Esophagus squamous epithelium (tissue), 4 donors: ENCODE measurements around the gene NEDD4L.

Experiments
- CTCF ChIP-seq, 6 experiments: fragments of 450-650 bp in 4 of 6; fragments of 200-600 bp in 2 of 6; sonication (generic) in 2 of 6; IDR thresholded peaks; one replicate each; pipeline ENCODE4 v1.5.1; 2016 to 2019; ENCODE audit warnings: antibody characterized with exemption in 6 of 6, mild to moderate bottlenecking in 4 of 6, moderate library complexity in 4 of 6
- POLR2A ChIP-seq, 4 donors: fragments of 450-650 bp; IDR thresholded peaks; one replicate each; pipeline ENCODE4 v1.6.1; 2017; ENCODE audit warnings: antibody characterized with exemption in 4 of 4, mild to moderate bottlenecking in 4 of 4, moderate library complexity in 3 of 4

- TF ChIP-seq CTCF (IDR thresholded peaks at IDR 0.05) (no peak), POLR2A (IDR thresholded peaks at IDR 0.05) (no peak)
These were observed 183.4 kb downstream of the NEDD4L start for GRCh38 chr18:58227361-58227930.
